Neural progenitor cell (in vitro differentiated cells): ENCODE data around the gene MYO6. TPM values are rescaled to one million over a fixed set of nuclear protein-coding genes. Genes with fewer than 3 reads are reported as not detected.

Experiments used
- DNase-seq: peaks from one replicate; pipeline ENCODE4 v3.0.0-alpha.2; 2016; ENCODE audit warnings: low spot score
- H2AFZ ChIP-seq: fragments of 200-600 bp; sonication (generic); replicated peaks from 2 replicates; pipeline ENCODE4 v1.6.1; 2016; ENCODE audit warnings: antibody characterized with exemption
- H3F3A ChIP-seq: fragments of 200-600 bp; sonication (generic); 2 replicates; pipeline ENCODE4 v1.6.1; 2016; ENCODE audit warnings: antibody characterized with exemption, low read depth
- H3K27ac ChIP-seq: fragments of 200-600 bp; sonication (generic); 2 replicates; pipeline ENCODE4 v1.5.1; 2016; ENCODE audit warnings: mild to moderate bottlenecking
- H3K27me3 ChIP-seq: fragments of 200-600 bp; sonication (generic); 2 replicates; pipeline ENCODE4 v1.6.1; 2016; ENCODE audit warnings: mild to moderate bottlenecking, moderate library complexity
- H3K36me3 ChIP-seq: fragments of 200-600 bp; sonication (generic); 2 replicates; pipeline ENCODE4 v1.5.1; 2016
- H3K4me1 ChIP-seq: fragments of 200-600 bp; sonication (generic); 2 replicates; pipeline ENCODE4 v1.6.1; 2016; ENCODE audit warnings: mixed run types
- H3K4me2 ChIP-seq: fragments of 200-600 bp; sonication (generic); 2 replicates; pipeline ENCODE4 v1.6.1; 2016
- H3K4me3 ChIP-seq: fragments of 200-600 bp; sonication (generic); 2 replicates; pipeline ENCODE4 v1.5.1; 2016
- H3K79me2 ChIP-seq: fragments of 200-600 bp; sonication (generic); 2 replicates; pipeline ENCODE4 v1.6.1; 2016; ENCODE audit warnings: low read depth
- H3K9ac ChIP-seq: fragments of 200-600 bp; sonication (generic); 2 replicates; pipeline ENCODE4 v1.6.1; 2016
- H3K9me3 ChIP-seq: fragments of 200-600 bp; sonication (generic); 2 replicates; pipeline ENCODE4 v1.5.1; 2016; ENCODE audit warnings: low read depth
- H4K20me1 ChIP-seq: fragments of 200-600 bp; sonication (generic); 2 replicates; pipeline ENCODE4 v1.6.1; 2016; ENCODE audit warnings: low read depth
- H3K27ac Mint-ChIP-seq: 3 replicates; pipeline ENCODE4 v1.8.0; 2021; ENCODE audit warnings: mixed read lengths
- H3K27me3 Mint-ChIP-seq: 2 replicates; pipeline ENCODE4 v1.8.0; 2022; ENCODE audit warnings: low read depth, mild to moderate bottlenecking, inconsistent platforms, moderate library complexity, mixed read lengths; ENCODE audit not compliant: insufficient read depth
- H3K36me3 Mint-ChIP-seq: 3 replicates; pipeline ENCODE4 v1.8.0; 2021; ENCODE audit warnings: mixed read lengths
- H3K4me1 Mint-ChIP-seq: 3 replicates; pipeline ENCODE4 v1.8.0; 2021; ENCODE audit warnings: mixed read lengths
- H3K4me3 Mint-ChIP-seq: 3 replicates; pipeline ENCODE4 v1.8.0; 2021; ENCODE audit warnings: mild to moderate bottlenecking, moderate library complexity, mixed read lengths
- H3K9me3 Mint-ChIP-seq: 3 replicates; pipeline ENCODE4 v1.8.0; 2020; ENCODE audit warnings: mixed read lengths
- EZH2 ChIP-seq: fragments of 200-600 bp; sonication (generic); IDR thresholded peaks from 2 replicates; pipeline ENCODE4 v1.6.1; 2017; ENCODE audit warnings: antibody characterized with exemption, mild to moderate bottlenecking, moderate library complexity
- EZH2phosphoT487 ChIP-seq: fragments of 200-600 bp; sonication (generic); IDR thresholded peaks from 2 replicates; pipeline ENCODE4 v1.6.1; 2017; ENCODE audit warnings: antibody characterized with exemption
- total RNA-seq: library from RNA; depleted of rRNA; stranded (reverse); fragments of >200 nt; gene quantifications from 2 replicates; pipeline ENCODE4 v1.2.3, GENCODE V29; 2015; ENCODE audit warnings: low replicate concordance
- TF ChIP-seq, protein P1 (sequence below): fragments of 200-600 bp; sonication (generic); IDR thresholded peaks from 2 replicates; pipeline ENCODE4 v1.5.1; 2017; ENCODE audit warnings: antibody characterized with exemption, mild to moderate bottlenecking

Gene MYO6
- total RNA-seq, 1 donor from 2014 or later, result 23.0 TPM

- Histone ChIP-seq H3K27ac (no peak overlapping the region), H3K4me1 (no peaks in the 10 kb centered on the region), H2AFZ (no peak overlapping the region), H3F3A (no peaks in the 10 kb centered on the region), H3K4me3 (no peak overlapping the region), H3K79me2 (no peaks in the 10 kb centered on the region), H4K20me1 (no peaks in the 10 kb centered on the region), H3K36me3 (peaks cover 3% of the 10 kb centered on the region), H3K9ac (no peak overlapping the region), H3K27me3 (no peaks in the 10 kb centered on the region), H3K4me2 (no peak overlapping the region), H3K9me3 (no peaks in the 10 kb centered on the region)
- no peak overlapping the region for H3K4me3 Mint-ChIP-seq
- no peaks in the 10 kb centered on the region for H3K4me1 Mint-ChIP-seq
- H3K27ac Mint-ChIP-seq, result no peak overlapping the region
- TF ChIP-seq, protein P1, sequence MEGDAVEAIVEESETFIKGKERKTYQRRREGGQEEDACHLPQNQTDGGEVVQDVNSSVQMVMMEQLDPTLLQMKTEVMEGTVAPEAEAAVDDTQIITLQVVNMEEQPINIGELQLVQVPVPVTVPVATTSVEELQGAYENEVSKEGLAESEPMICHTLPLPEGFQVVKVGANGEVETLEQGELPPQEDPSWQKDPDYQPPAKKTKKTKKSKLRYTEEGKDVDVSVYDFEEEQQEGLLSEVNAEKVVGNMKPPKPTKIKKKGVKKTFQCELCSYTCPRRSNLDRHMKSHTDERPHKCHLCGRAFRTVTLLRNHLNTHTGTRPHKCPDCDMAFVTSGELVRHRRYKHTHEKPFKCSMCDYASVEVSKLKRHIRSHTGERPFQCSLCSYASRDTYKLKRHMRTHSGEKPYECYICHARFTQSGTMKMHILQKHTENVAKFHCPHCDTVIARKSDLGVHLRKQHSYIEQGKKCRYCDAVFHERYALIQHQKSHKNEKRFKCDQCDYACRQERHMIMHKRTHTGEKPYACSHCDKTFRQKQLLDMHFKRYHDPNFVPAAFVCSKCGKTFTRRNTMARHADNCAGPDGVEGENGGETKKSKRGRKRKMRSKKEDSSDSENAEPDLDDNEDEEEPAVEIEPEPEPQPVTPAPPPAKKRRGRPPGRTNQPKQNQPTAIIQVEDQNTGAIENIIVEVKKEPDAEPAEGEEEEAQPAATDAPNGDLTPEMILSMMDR, result no peak
- TF ChIP-seq EZH2phosphoT487, result no peak
- no peak for TF ChIP-seq EZH2
- no peaks in the 10 kb centered on the region for H3K9me3 Mint-ChIP-seq
- DNase-seq, result no peak
- peaks cover 3% of the 10 kb centered on the region for H3K27me3 Mint-ChIP-seq
- H3K36me3 Mint-ChIP-seq, result no peaks in the 10 kb centered on the region
Observed at GRCh38 chr6:75818098-75818855, 69.2 kb downstream of the MYO6 start.

DNA sequence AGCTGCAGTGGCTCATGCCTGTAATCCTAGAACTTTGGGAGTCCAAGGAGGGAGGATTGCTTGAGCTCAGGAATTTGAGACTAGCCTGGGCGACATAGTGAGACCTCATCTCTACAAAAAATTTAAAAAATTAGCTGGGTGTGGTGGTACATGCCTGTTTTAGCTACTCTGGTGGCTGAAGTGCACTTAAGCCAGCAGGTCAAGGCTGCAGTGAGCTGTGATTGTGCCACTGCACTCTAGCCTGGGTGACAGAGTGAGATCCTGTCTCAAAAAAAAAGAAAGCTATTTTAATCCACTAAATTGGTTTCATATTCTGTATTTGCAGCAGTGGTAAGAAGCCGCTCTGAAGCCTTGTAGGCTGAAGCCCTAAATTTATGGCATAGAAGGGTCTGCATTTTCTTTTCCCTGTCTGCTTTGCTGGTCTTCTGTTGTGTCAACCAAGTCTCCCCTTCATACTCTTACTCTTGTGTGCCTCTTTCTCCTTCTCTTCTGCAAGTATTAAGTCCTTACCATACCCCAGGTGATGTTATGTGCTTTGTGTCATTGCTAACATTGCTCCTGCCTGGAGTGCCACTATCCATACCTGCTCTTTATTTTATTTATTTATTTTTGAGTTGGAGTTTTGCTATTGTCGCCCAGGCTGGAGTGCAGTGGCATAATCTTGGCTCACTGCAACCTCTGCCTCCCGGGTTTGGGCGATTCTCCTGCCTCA lies 70.9 kb downstream of the MYO6 start:
- no peaks in the 10 kb centered on the region for H3K79me2 ChIP-seq
- TF ChIP-seq EZH2, result no peak
- TF ChIP-seq, protein P1, result no peak
- no peak for TF ChIP-seq EZH2phosphoT487
- H3K9me3 ChIP-seq, result no peaks in the 10 kb centered on the region
- H3K4me2 ChIP-seq, result no peak overlapping the region
- no peak overlapping the region for H3K4me3 Mint-ChIP-seq
- no peaks in the 10 kb centered on the region for H3K36me3 Mint-ChIP-seq
- H3K36me3 ChIP-seq, result peaks cover 3% of the 10 kb centered on the region
- no peaks in the 10 kb centered on the region for H3K27me3 ChIP-seq
- H2AFZ ChIP-seq, result no peak overlapping the region
- H3K27me3 Mint-ChIP-seq, result no peaks in the 10 kb centered on the region
- no peaks in the 10 kb centered on the region for H4K20me1 ChIP-seq
- H3K9ac ChIP-seq, result no peak overlapping the region
- H3K4me1 ChIP-seq, result no peaks in the 10 kb centered on the region
- H3K4me1 Mint-ChIP-seq, result no peaks in the 10 kb centered on the region
- H3K27ac ChIP-seq, result no peak overlapping the region
- H3K27ac Mint-ChIP-seq, result no peak overlapping the region
- no peak for DNase-seq
- no peaks in the 10 kb centered on the region for H3F3A ChIP-seq
- no peaks in the 10 kb centered on the region for H3K9me3 Mint-ChIP-seq
- no peak overlapping the region for H3K4me3 ChIP-seq

GRCh38 chr6:75824160-75824559 lies 75.1 kb downstream of the MYO6 start:
- Histone ChIP-seq H3K27ac (no peak overlapping the region), H4K20me1 (no peaks in the 10 kb centered on the region), H3K9me3 (no peaks in the 10 kb centered on the region), H3K4me1 (no peaks in the 10 kb centered on the region), H2AFZ (no peak overlapping the region), H3F3A (no peaks in the 10 kb centered on the region), H3K36me3 (peaks cover 3% of the 10 kb centered on the region), H3K9ac (no peak overlapping the region), H3K4me3 (no peak overlapping the region), H3K4me2 (no peak overlapping the region), H3K79me2 (no peaks in the 10 kb centered on the region), H3K27me3 (no peaks in the 10 kb centered on the region)
- H3K27me3 Mint-ChIP-seq, result no peaks in the 10 kb centered on the region
- H3K36me3 Mint-ChIP-seq, result no peaks in the 10 kb centered on the region
- no peak overlapping the region for H3K27ac Mint-ChIP-seq
- DNase-seq, result no peak
- H3K4me1 Mint-ChIP-seq, result no peaks in the 10 kb centered on the region
- H3K4me3 Mint-ChIP-seq, result no peak overlapping the region
- H3K9me3 Mint-ChIP-seq, result no peaks in the 10 kb centered on the region
- TF ChIP-seq EZH2phosphoT487 (no peak), EZH2 (no peak)
- TF ChIP-seq, protein P1, result no peak
